ENCODE data around the gene TMEM269.

GRCh38 chr1:42748461-42749410, 36.1 kb upstream of the TMEM269 start:
- no peak for TF ChIP-seq CTCF (IDR thresholded peaks at IDR 0.05)
- TF ChIP-seq POLR2AphosphoS5 (IDR thresholded peaks at IDR 0.05), result no peak
